ENCODE data around the gene SGSM2. TPM values are rescaled to one million over a fixed set of nuclear protein-coding genes. Genes with fewer than 3 reads are reported as not detected.

The SGSM2 gene
- total RNA-seq, 2 experiments from 2014 or later: 31.8 to 37.7 TPM

DNA sequence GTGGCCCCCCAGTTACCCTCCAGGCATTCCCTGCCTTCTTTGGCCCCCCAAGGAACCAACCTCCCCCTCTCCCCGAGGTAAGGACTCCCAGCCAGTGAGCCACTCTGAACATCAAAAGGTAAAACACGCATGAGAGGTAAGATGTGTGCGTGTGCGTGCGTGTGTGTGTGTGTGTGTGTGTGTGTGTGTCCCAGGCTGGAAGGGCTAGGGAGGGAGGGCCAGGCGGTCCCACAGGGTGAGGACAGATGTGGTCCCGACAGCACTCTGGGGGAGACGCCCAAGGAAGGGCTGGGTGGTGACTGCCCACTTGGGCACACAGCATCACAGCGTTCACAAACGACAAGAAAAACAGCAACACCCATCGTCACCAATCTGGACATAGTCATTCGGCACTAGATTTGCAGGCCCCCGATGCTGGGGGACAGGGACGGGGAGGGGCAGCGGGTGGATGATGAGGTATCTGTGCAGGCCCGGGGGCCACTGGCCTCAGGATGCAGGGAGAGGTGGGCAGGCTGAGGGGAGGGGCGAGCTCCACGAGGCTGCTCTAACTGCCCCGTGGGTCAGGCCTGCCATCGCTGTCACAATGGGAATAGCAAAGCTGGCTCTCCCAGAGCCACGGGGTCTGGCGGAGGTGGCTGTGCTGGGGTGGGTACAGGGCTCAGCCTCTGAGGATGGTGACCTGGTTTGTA lies 47.3 kb downstream of the SGSM2 start:
- Mint-ChIP-seq H3K27ac (no peak overlapping the region), H3K4me1 (ENCODE audit: low read depth) (peaks cover 8% of the 10 kb centered on the region), H3K9me3 (no peaks in the 10 kb centered on the region), H3K4me3 (no peak overlapping the region), H3K27me3 (no peaks in the 10 kb centered on the region), H3K36me3 (ENCODE audit: low read depth) (peaks cover 4% of the 10 kb centered on the region)
- no peak for DNase-seq
- CTCF ChIA-PET: interaction anchor here (14.2 kb wide), 1 partner anchor 30 kb away, joined by 463 read pairs; no protein-coding TSS in a partner anchor
- intact Hi-C loops (cut with micrococcal nuclease): no loop called here
- TF ChIP-seq CTCF (IDR thresholded peaks at IDR 0.05): no peak
- no peak for ATAC-seq
- POLR2A ChIA-PET: interaction anchor here (4.0 to 6.4 kb wide), 2 partner anchors 8 to 17 kb away, joined by 37 to 43 read pairs; partner anchors contain the start of gene MNT

DNA sequence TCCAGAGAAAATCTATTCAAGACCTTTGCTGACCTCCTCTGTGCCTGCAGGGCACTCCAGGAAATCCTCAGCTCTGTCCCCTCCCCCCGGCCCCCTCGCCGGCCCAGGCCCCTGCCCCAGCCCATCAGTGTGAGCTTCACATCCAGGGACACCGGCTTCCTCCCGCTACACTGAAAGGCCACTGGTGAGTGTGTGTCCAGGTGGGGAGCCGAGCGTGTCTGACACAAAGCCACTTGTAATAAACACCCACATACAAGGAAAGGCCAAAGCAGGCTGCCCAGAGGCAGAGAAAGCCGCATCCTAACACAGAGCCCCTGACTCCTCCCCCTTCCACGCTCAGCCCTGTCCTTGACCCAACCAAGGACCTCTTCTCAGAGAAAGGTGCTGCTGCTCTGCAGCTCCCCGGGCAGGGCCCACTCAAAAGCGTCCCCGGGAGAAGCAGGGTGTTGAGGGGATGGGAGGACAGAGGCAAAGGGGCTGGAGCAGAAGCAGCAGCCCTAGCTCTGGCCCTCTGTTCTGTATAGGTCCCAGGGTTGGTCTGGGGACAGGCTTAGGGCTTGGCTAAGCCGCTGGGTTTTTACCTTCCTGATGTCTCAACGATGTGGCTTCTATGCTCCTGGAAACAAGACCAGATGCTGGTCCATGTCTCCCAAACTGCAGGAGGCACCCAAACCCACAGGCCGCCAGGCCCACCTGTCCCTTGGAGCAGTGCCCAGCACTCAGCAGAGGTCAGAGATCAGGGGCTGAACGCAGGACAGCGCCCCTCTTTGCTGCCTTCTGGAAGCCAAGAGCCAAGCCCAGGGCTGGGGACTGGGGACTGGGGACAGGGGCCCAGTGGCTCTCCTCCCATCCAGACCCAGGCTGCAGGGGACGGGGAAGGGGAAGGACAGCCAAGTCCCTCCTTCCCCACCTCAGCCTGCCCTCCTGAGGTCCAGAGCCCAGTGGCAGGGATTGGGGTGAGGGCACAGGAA lies 48.2 kb downstream of the SGSM2 start:
- H3K36me3 Mint-ChIP-seq (ENCODE audit: low read depth): peaks cover 5% of the 10 kb centered on the region
- CTCF ChIA-PET: interaction anchor here (14.2 kb wide), 1 partner anchor 29 kb away, joined by 463 read pairs; no protein-coding TSS in a partner anchor
- intact Hi-C loops (cut with micrococcal nuclease): no loop called here
- no peak for TF ChIP-seq CTCF (IDR thresholded peaks at IDR 0.05)
- no peak for DNase-seq
- ATAC-seq: no peak
- POLR2A ChIA-PET: interaction anchor here (0.6 to 6.4 kb wide), 2 partner anchors 16 to 54 kb away, joined by 3 to 43 read pairs; partner anchors contain the start of gene MNT
- no peaks in the 10 kb centered on the region for H3K9me3 Mint-ChIP-seq
- H3K4me1 Mint-ChIP-seq (ENCODE audit: low read depth): peaks cover 13% of the 10 kb centered on the region
- H3K4me3 Mint-ChIP-seq: no peak overlapping the region
- no peaks in the 10 kb centered on the region for H3K27me3 Mint-ChIP-seq
- H3K27ac Mint-ChIP-seq: no peak overlapping the region

DNA sequence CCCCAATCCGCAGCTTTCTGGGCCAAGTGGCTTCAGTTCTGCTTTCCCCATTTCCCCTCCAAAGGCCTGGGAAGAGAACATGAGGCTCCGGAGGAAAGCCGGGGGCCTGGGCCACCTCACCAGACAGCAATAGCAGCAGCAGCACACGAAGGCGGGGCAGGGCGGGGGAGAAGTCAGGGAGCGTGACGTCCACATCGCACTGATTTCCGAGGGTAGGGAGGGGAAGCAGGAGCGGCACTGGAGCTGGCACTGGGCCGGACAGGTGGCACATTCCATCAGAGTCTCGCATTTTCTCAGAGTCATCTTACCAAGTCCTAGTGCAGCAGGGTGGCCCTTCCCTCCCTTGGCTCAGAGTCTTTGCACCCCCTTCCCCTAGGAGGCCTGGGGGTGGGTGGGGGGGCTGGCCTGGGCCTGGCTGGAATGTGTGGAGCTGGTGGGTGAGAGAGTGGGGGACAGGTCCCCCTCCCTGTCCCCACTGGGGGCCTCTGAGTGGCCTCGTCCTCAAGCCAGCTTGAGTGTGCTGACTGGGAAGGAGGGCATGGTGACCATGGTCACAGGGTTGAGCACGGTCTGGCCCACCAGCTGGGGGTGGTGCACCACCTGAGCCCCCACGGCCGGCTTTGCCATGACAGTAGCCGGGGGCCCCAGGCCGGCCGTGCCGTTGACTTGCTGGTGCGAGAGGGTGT lies 49.2 kb downstream of the SGSM2 start:
- H3K27me3 Mint-ChIP-seq: no peaks in the 10 kb centered on the region
- H3K4me1 Mint-ChIP-seq (ENCODE audit: low read depth): peaks cover 22% of the 10 kb centered on the region
- H3K4me3 Mint-ChIP-seq: no peak overlapping the region
- no peak for ATAC-seq
- TF ChIP-seq CTCF (IDR thresholded peaks at IDR 0.05): no peak
- H3K36me3 Mint-ChIP-seq (ENCODE audit: low read depth): peaks cover 8% of the 10 kb centered on the region
- DNase-seq: no peak
- intact Hi-C loops (cut with micrococcal nuclease): no loop called here
- ChIA-PET CTCF (interaction anchor here (14.2 kb wide), 1 partner anchor 28 kb away, joined by 463 read pairs; no protein-coding TSS in a partner anchor), POLR2A (interaction anchor here (0.6 to 6.4 kb wide), 2 partner anchors 15 to 53 kb away, joined by 3 to 43 read pairs; partner anchors contain the start of gene MNT)
- H3K27ac Mint-ChIP-seq: no peak overlapping the region
- no peaks in the 10 kb centered on the region for H3K9me3 Mint-ChIP-seq

GRCh38 chr17:2387086-2388019 lies 50.1 kb downstream of the SGSM2 start:
- DNase-seq (no peak), ATAC-seq (no peak)
- H3K27me3 Mint-ChIP-seq: no peaks in the 10 kb centered on the region
- no peak overlapping the region for H3K4me3 Mint-ChIP-seq
- ChIA-PET POLR2A (interaction anchor here (1.2 to 6.4 kb wide), 4 partner anchors 14 to 22 kb away, joined by 3 to 43 read pairs (median 5); partner anchors contain the start of gene MNT), CTCF (interaction anchor here (14.2 kb wide), 1 partner anchor 27 kb away, joined by 463 read pairs; no protein-coding TSS in a partner anchor)
- no peak for TF ChIP-seq CTCF (IDR thresholded peaks at IDR 0.05)
- intact Hi-C loops (cut with micrococcal nuclease): no loop called here
- H3K4me1 Mint-ChIP-seq (ENCODE audit: low read depth): peaks cover 30% of the 10 kb centered on the region
- H3K9me3 Mint-ChIP-seq: no peaks in the 10 kb centered on the region
- no peak overlapping the region for H3K27ac Mint-ChIP-seq
- H3K36me3 Mint-ChIP-seq (ENCODE audit: low read depth): peaks cover 13% of the 10 kb centered on the region
